Measurements from ENCODE around the gene TRIM22. TPM values are rescaled to one million over a fixed set of nuclear protein-coding genes. Genes with fewer than 3 reads are reported as not detected.

The TRIM22 gene
- total and polyA plus RNA-seq, 9 of the 15 experiments (the other 6 are each of a cell fraction or from before 2014, with no cell fraction given): 0.06 to 1.1 (median 0.18) TPM; not detected in 2

GRCh38 chr11:5737670-5738392 is 48.2 kb downstream of the TRIM22 start:
- Histone ChIP-seq H3K27ac (ENCODE audit: extremely low read depth, low read depth, low read length) (no peak overlapping the region), H3K36me3 (ENCODE audit: control insufficient read depth, insufficient read depth, low read length) (no peaks in the 10 kb centered on the region), H3K4me1 (replicated peaks in 1 of 2; ENCODE audit: control insufficient read depth in 2 of 2, insufficient read depth in 2 of 2, low read length in 2 of 2) (no peaks in the 10 kb centered on the region), H4K20me1 (replicated peaks; ENCODE audit: control insufficient read depth, insufficient read depth, low read length) (no peaks in the 10 kb centered on the region), H3K9ac (ENCODE audit: insufficient read depth in 1 of 2, low read depth in 2 of 2, low read length in 2 of 2) (no peak overlapping the region), H3K4me3 (no peak overlapping the region), H3K9me3 (replicated peaks; ENCODE audit: control insufficient read depth, insufficient read depth, low read depth, low read length) (peaks cover 4% of the 10 kb centered on the region; the same call in 1 of the 2 replicates), H3K4me2 (ENCODE audit: insufficient read depth, low read length) (no peak overlapping the region), H2AFZ (ENCODE audit: low read depth, low read length) (no peak overlapping the region), H3K79me2 (ENCODE audit: control insufficient read depth, insufficient read depth, low read length) (no peaks in the 10 kb centered on the region), H3K9me1 (ENCODE audit: control insufficient read depth, insufficient read depth, low read length) (no peaks in the 10 kb centered on the region), H3K27me3 (ENCODE audit: control insufficient read depth in 2 of 2, insufficient read depth in 2 of 2, low read length in 2 of 2) (peaks cover 0 to 2% of the 10 kb centered on the region in 2 experiments; a peak in 2 of 5 replicates)
- ATAC-seq: no peak
- intact Hi-C loops (cut with micrococcal nuclease): no loop called here
- WGBS (ENCODE audit: insufficient coverage, low coverage, missing lambda C conversion rate): 4% methylated on average over 6 of the region's 6 CpGs
- FAIRE-seq: no peak
- BruUV-seq (replicated peaks): no TSS peak
- no peak for DNase-seq (ENCODE audit: extremely low read depth in 1 of 4, low spot score in 3 of 4)
- in situ Hi-C loops (cut with MboI): no loop called here
- POLR2A ChIA-PET: no interaction called here
- CTCF ChIA-PET (ENCODE audit: low intra/inter-chr PET ratio): no interaction called here
- TF ChIP-seq ZBTB1 (CRISPR knock-in tag; IDR thresholded peaks at IDR 0.05; ENCODE audit: borderline replicate concordance, low read depth): no peak
- TF ChIP-seq, protein P1, sequence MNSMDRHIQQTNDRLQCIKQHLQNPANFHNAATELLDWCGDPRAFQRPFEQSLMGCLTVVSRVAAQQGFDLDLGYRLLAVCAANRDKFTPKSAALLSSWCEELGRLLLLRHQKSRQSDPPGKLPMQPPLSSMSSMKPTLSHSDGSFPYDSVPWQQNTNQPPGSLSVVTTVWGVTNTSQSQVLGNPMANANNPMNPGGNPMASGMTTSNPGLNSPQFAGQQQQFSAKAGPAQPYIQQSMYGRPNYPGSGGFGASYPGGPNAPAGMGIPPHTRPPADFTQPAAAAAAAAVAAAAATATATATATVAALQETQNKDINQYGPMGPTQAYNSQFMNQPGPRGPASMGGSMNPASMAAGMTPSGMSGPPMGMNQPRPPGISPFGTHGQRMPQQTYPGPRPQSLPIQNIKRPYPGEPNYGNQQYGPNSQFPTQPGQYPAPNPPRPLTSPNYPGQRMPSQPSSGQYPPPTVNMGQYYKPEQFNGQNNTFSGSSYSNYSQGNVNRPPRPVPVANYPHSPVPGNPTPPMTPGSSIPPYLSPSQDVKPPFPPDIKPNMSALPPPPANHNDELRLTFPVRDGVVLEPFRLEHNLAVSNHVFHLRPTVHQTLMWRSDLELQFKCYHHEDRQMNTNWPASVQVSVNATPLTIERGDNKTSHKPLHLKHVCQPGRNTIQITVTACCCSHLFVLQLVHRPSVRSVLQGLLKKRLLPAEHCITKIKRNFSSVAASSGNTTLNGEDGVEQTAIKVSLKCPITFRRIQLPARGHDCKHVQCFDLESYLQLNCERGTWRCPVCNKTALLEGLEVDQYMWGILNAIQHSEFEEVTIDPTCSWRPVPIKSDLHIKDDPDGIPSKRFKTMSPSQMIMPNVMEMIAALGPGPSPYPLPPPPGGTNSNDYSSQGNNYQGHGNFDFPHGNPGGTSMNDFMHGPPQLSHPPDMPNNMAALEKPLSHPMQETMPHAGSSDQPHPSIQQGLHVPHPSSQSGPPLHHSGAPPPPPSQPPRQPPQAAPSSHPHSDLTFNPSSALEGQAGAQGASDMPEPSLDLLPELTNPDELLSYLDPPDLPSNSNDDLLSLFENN (IDR thresholded peaks at IDR 0.05; ENCODE audit: low read depth in 2 of 2, low read length in 2 of 2): no peak
- TF ChIP-seq, protein P2, sequence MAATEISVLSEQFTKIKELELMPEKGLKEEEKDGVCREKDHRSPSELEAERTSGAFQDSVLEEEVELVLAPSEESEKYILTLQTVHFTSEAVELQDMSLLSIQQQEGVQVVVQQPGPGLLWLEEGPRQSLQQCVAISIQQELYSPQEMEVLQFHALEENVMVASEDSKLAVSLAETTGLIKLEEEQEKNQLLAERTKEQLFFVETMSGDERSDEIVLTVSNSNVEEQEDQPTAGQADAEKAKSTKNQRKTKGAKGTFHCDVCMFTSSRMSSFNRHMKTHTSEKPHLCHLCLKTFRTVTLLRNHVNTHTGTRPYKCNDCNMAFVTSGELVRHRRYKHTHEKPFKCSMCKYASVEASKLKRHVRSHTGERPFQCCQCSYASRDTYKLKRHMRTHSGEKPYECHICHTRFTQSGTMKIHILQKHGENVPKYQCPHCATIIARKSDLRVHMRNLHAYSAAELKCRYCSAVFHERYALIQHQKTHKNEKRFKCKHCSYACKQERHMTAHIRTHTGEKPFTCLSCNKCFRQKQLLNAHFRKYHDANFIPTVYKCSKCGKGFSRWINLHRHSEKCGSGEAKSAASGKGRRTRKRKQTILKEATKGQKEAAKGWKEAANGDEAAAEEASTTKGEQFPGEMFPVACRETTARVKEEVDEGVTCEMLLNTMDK (IDR thresholded peaks at IDR 0.05; ENCODE audit: borderline replicate concordance, insufficient read depth, low read depth, low read length, poor library complexity, severe bottlenecking): no peak
- TF ChIP-seq KLF6 (CRISPR knock-in tag; IDR thresholded peaks at IDR 0.05; ENCODE audit: borderline replicate concordance): no peak
- no peak for TF ChIP-seq C11orf30 (IDR thresholded peaks at IDR 0.05; ENCODE audit: low read depth)
- TF ChIP-seq ZBTB9 (CRISPR knock-in tag; IDR thresholded peaks at IDR 0.05): no peak

Measured in K562 (cell line).